SK-N-SH (cell line): Measurements from ENCODE around the gene THSD4. TPM values are rescaled to one million over a fixed set of nuclear protein-coding genes. Genes with fewer than 3 reads are reported as not detected.

Experiments
- CTCF ChIA-PET: fragments of 300-600, 350-600 bp; formaldehyde crosslinking; extraction: SDS; loops from one replicate; lab custom pipeline; 2021; lab: Yijun Ruan, JAX
- POLR2A ChIA-PET: fragments of 350-600 bp; sonication (Branson Sonifier 250); formaldehyde crosslinking; extraction: SDS; loops from one replicate; lab custom pipeline; 2020; ENCODE audit warnings: antibody characterized with exemption, inconsistent platforms; lab: Yijun Ruan, JAX
- DNase-seq: peaks from one replicate; pipeline ENCODE4 v3.0.0; 2012
- H2AFZ ChIP-seq: fragments of 200-600 bp; sonication (generic); 2 replicates; pipeline ENCODE4 v1.8.1; 2016; ENCODE audit warnings: antibody characterized with exemption, mild to moderate bottlenecking, low read depth
- H3F3A ChIP-seq: fragments of 200-600 bp; sonication (generic); replicated peaks from 2 replicates; pipeline ENCODE3; 2016; ENCODE audit warnings: antibody characterized with exemption, mild to moderate bottlenecking; ENCODE audit not compliant: insufficient read depth
- H3K27ac ChIP-seq, 2 experiments: fragments of 200-500 bp in 1 of 2; fragments of 200-600 bp in 1 of 2; sonication (Bioruptor generic) in 1 of 2; sonication (generic), shearing (Covaris generic) in 1 of 2; 2 replicates each; pipeline versions ENCODE4 v1.5.1 to v1.6.1; 2014 to 2016; ENCODE audit warnings: low read depth in 2 of 2, inconsistent platforms in 1 of 2, low read length in 1 of 2, mild to moderate bottlenecking in 1 of 2, mixed read lengths in 1 of 2
- H3K27me3 ChIP-seq: fragments of 200-600 bp; sonication (generic), shearing (Covaris generic); 2 replicates; pipeline ENCODE4 v1.6.1; 2016; ENCODE audit warnings: mixed run types; ENCODE audit not compliant: insufficient read depth
- H3K36me3 ChIP-seq, 2 experiments: fragments of 200-500 bp in 1 of 2; fragments of 200-600 bp in 1 of 2; sonication (Bioruptor generic) in 1 of 2; sonication (generic) in 1 of 2; replicated peaks in 1 of 2; 2 replicates each; pipeline versions ENCODE3 to v1.5.1; 2014 to 2016; ENCODE audit warnings: low read length in 1 of 2, mild to moderate bottlenecking in 1 of 2; ENCODE audit not compliant: insufficient read depth in 2 of 2, control insufficient read depth in 1 of 2
- H3K4me1 ChIP-seq, 2 experiments: fragments of 200-500 bp in 1 of 2; fragments of 200-600 bp in 1 of 2; sonication (Bioruptor generic) in 1 of 2; sonication (generic), shearing (Covaris generic) in 1 of 2; 2 replicates each; pipeline versions ENCODE4 v1.5.1 to v1.6.1; 2014 to 2016; ENCODE audit warnings: low read depth in 1 of 2, low read length in 1 of 2, mixed run types in 1 of 2; ENCODE audit not compliant: insufficient read depth in 2 of 2, control insufficient read depth in 1 of 2
- H3K4me2 ChIP-seq: fragments of 200-600 bp; sonication (generic), shearing (Covaris generic); 2 replicates; pipeline ENCODE4 v1.6.1; 2017; ENCODE audit warnings: mixed run types
- H3K4me3 ChIP-seq, 2 experiments: fragments of 200-500 bp in 1 of 2; fragments of 200-600 bp in 1 of 2; sonication (Bioruptor generic) in 1 of 2; sonication (generic), shearing (Covaris generic) in 1 of 2; 2 replicates each; pipeline versions ENCODE4 v1.5.1 to v1.8.1; 2014 to 2016; ENCODE audit warnings: low read depth in 2 of 2, inconsistent platforms in 1 of 2, low read length in 1 of 2, mild to moderate bottlenecking in 1 of 2, mixed read lengths in 1 of 2, moderate library complexity in 1 of 2
- H3K79me2 ChIP-seq: fragments of 200-600 bp; sonication (generic); 2 replicates; pipeline ENCODE4 v1.8.1; 2017; ENCODE audit warnings: mild to moderate bottlenecking; ENCODE audit not compliant: insufficient read depth
- H3K9ac ChIP-seq: fragments of 200-600 bp; sonication (generic); 2 replicates; pipeline ENCODE4 v1.6.1; 2017; ENCODE audit warnings: mixed run types
- H3K9me2 ChIP-seq: fragments of 200-600 bp; sonication (generic); 2 replicates; pipeline ENCODE4 v1.6.1; 2017; ENCODE audit warnings: mixed run types
- H3K9me3 ChIP-seq: fragments of 200-600 bp; sonication (generic); 2 replicates; pipeline ENCODE4 v1.6.1; 2017; ENCODE audit warnings: mixed run types, mild to moderate bottlenecking, moderate library complexity
- H4K20me1 ChIP-seq: fragments of 200-600 bp; sonication (generic); 2 replicates; pipeline ENCODE4 v1.6.1; 2017; ENCODE audit warnings: mild to moderate bottlenecking, mixed run types; ENCODE audit not compliant: insufficient read depth
- EP300 ChIP-seq, 2 experiments: IDR thresholded peaks; 2 replicates each; pipeline versions ENCODE4 v1.4.0 to v1.6.1; 2012; ENCODE audit warnings: borderline replicate concordance in 1 of 2, low read depth in 1 of 2, low read length in 1 of 2
- EZH2phosphoT487 ChIP-seq: fragments of 200-600 bp; sonication (generic); IDR thresholded peaks from 2 replicates; pipeline ENCODE4 v1.6.1; 2017; ENCODE audit warnings: low read depth, mixed run types, mild to moderate bottlenecking, antibody characterized with exemption, moderate library complexity, borderline replicate concordance
- FOXJ3 ChIP-seq: sonication (generic); formaldehyde crosslinking; IDR thresholded peaks from 2 replicates; pipeline ENCODE4 v1.5.1; 2020; ENCODE audit warnings: mild to moderate bottlenecking, missing genetic modification reagents
- FOXM1 ChIP-seq: IDR thresholded peaks from 2 replicates; pipeline ENCODE4 v1.4.0; 2012; ENCODE audit warnings: low read depth, mild to moderate bottlenecking
- GATA2 ChIP-seq: sonication (generic); formaldehyde crosslinking; IDR thresholded peaks from 2 replicates; pipeline ENCODE4 v1.5.0; 2020; ENCODE audit warnings: mild to moderate bottlenecking, missing genetic modification reagents
- MXI1 ChIP-seq: IDR thresholded peaks from 2 replicates; pipeline ENCODE4 v1.6.1; 2012; ENCODE audit warnings: mild to moderate bottlenecking, low read depth, low read length, improper control_type of control experiment
- NFIC ChIP-seq: IDR thresholded peaks from 2 replicates; pipeline ENCODE4 v1.4.0; 2012; ENCODE audit warnings: borderline replicate concordance
- NRF1 ChIP-seq: IDR thresholded peaks from 2 replicates; pipeline ENCODE4 v1.6.1; 2012; ENCODE audit warnings: low read depth, mild to moderate bottlenecking, low read length
- POLR2AphosphoS5 ChIP-seq: IDR thresholded peaks from 2 replicates; pipeline ENCODE4 v1.6.1; 2012; ENCODE audit warnings: low read depth, low read length
- SIN3A ChIP-seq: IDR thresholded peaks from 2 replicates; pipeline ENCODE4 v1.6.1; 2012; ENCODE audit warnings: low read depth, mild to moderate bottlenecking, low read length, moderate library complexity, borderline replicate concordance
- SMC3 ChIP-seq: IDR thresholded peaks from 2 replicates; pipeline ENCODE4 v1.6.1; 2012; ENCODE audit warnings: low read depth, low read length, improper control_type of control experiment
- TAF1 ChIP-seq: IDR thresholded peaks from 2 replicates; pipeline ENCODE4 v1.6.1; 2012; ENCODE audit warnings: low read depth, mild to moderate bottlenecking, low read length, moderate library complexity, borderline replicate concordance
- TCF12 ChIP-seq: IDR thresholded peaks from 2 replicates; pipeline ENCODE4 v1.4.0; 2012
- WGBS: methylation state at CpG from one replicate; pipeline ENCODE4 v1.1.6; 2017; ENCODE audit warnings: low lambda C conversion rate; 5-methylcytosine and 5-hydroxymethylcytosine counted together
- polyA plus RNA-seq, 3 experiments: library from polyadenylated mRNA; depleted of rRNA; stranded (reverse); fragments of >200 nt; gene quantifications; 2 replicates each; pipeline ENCODE4 v1.2.3, GENCODE V29; 2012
- TF ChIP-seq, protein P1 (sequence below): IDR thresholded peaks from 2 replicates; pipeline ENCODE4 v1.4.0; 2012; ENCODE audit warnings: low read depth, borderline replicate concordance
- TF ChIP-seq, protein P2 (sequence below): IDR thresholded peaks from 2 replicates; pipeline ENCODE4; 2012
- TF ChIP-seq, protein P3 (sequence below): fragments of 150-350 bp; IDR thresholded peaks from 2 replicates; pipeline ENCODE4 v1.6.1; 2017; ENCODE audit warnings: antibody characterized with exemption, low read length, low read depth, borderline replicate concordance

THSD4 gene
- polyA plus RNA-seq, 1 of the 3 experiments (the other 2 are of a cell fraction): 79.1 TPM

DNA sequence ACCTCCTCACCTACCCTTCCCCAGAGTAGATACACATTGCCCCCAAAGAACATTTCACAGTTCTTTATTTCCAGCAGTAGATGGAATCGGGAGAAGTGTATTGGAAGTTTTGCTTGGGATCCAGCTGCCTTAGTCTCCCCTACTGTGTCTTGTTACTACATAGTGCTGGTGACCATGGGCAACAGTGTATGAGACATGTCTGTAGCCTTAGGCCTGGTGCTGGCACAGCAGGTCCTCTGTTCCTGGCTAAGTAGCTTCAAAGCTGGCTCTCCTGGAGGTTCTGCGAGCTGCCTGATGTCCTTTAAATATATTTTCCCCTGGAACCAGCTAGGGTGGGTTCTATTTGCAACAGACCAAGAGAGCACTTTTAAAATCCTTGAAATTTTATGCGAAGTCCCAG is 174.7 kb downstream of the THSD4 start:
- CTCF ChIA-PET: interaction anchor here (0.6 kb wide), 1 partner anchor 48 kb away, joined by 3 read pairs; no protein-coding TSS in a partner anchor
- H3K27me3 ChIP-seq: no peaks in the 10 kb centered on the region
- TF ChIP-seq MXI1 (no peak), GATA2 (CRISPR knock-in tag) (no peak), FOXM1 (no peak), SMC3 (no peak), NFIC (no peak)
- TF ChIP-seq, protein P1, sequence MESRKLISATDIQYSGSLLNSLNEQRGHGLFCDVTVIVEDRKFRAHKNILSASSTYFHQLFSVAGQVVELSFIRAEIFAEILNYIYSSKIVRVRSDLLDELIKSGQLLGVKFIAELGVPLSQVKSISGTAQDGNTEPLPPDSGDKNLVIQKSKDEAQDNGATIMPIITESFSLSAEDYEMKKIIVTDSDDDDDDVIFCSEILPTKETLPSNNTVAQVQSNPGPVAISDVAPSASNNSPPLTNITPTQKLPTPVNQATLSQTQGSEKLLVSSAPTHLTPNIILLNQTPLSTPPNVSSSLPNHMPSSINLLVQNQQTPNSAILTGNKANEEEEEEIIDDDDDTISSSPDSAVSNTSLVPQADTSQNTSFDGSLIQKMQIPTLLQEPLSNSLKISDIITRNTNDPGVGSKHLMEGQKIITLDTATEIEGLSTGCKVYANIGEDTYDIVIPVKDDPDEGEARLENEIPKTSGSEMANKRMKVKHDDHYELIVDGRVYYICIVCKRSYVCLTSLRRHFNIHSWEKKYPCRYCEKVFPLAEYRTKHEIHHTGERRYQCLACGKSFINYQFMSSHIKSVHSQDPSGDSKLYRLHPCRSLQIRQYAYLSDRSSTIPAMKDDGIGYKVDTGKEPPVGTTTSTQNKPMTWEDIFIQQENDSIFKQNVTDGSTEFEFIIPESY: no peak
- TF ChIP-seq, all 33 proteins: peak for 0
- WGBS: 91% methylated on average over 3 of the region's 3 CpGs
- Histone ChIP-seq H3K79me2 (peaks cover 6% of the 10 kb centered on the region), H3K36me3 (peaks cover 0 to 7% of the 10 kb centered on the region in 2 experiments), H2AFZ (no peak overlapping the region), H3K4me3 (no peak overlapping the region), H3K4me2 (no peak overlapping the region), H3K9ac (no peak overlapping the region), H3F3A (peaks cover 15% of the 10 kb centered on the region), H3K4me1 (peaks cover 13 to 21% of the 10 kb centered on the region in 2 experiments), H4K20me1 (no peaks in the 10 kb centered on the region), H3K9me3 (no peaks in the 10 kb centered on the region), H3K9me2 (no peaks in the 10 kb centered on the region), H3K27ac (peak overlapping the region in 1 of 2 experiments; percentile 25; a peak in 1 of 4 replicates)
- DNase-seq: no peak
- POLR2A ChIA-PET: no interaction called here

DNA sequence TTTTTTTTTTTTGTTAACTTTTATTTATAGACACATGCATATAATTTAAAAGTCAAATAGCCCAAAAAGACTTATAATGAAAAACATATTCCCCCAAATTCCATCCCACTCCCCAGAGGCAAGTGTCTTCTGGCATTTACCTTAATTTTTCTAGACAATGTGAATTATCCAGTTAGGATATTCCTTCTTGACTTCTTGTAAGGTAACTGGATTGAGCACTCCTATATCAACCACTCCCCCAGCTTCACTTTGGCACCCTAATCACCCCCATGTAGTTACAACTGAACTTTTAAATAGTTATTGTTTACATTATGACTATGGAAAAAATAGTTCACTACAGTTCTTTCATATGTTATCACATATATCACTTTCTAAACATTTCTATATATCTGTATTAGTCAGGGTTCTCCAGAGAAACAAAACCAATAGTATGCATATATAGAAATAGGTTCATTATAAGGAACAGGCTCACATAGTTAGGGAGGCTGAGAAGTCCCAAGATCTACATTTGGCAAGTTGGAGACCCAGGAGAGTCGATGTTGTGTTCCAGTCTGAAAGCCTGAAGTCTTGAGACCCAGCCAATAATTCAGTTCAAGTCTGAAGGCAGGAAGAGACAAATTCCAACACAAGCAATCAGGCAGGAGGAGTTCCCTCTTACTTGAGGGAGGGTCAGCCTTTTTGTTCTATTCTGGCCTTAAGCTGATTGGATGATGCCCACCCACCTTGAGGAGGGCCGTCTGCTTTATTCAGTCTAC is 175.8 kb downstream of the THSD4 start:
- Histone ChIP-seq H3K36me3 (peaks cover 0 to 7% of the 10 kb centered on the region in 2 experiments), H3K27ac (no peak overlapping the region; a peak in 1 of 4 replicates), H3K9me2 (no peaks in the 10 kb centered on the region), H2AFZ (no peak overlapping the region), H3K4me1 (peaks cover 16 to 26% of the 10 kb centered on the region in 2 experiments), H3K9ac (no peak overlapping the region), H3F3A (peaks cover 23% of the 10 kb centered on the region), H3K4me3 (no peak overlapping the region), H4K20me1 (no peaks in the 10 kb centered on the region), H3K9me3 (no peaks in the 10 kb centered on the region), H3K27me3 (no peaks in the 10 kb centered on the region), H3K79me2 (peaks cover 6% of the 10 kb centered on the region), H3K4me2 (no peak overlapping the region)
- TF ChIP-seq TCF12: no peak
- TF ChIP-seq SIN3A: no peak
- TF ChIP-seq, protein P2, sequence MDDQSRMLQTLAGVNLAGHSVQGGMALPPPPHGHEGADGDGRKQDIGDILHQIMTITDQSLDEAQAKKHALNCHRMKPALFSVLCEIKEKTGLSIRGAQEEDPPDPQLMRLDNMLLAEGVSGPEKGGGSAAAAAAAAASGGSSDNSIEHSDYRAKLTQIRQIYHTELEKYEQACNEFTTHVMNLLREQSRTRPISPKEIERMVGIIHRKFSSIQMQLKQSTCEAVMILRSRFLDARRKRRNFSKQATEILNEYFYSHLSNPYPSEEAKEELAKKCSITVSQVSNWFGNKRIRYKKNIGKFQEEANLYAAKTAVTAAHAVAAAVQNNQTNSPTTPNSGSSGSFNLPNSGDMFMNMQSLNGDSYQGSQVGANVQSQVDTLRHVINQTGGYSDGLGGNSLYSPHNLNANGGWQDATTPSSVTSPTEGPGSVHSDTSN: no peak
- no peak for TF ChIP-seq EP300 (IDR thresholded peaks at IDR 0.05; ENCODE audit: borderline replicate concordance in 1 of 2, low read depth in 1 of 2, low read length in 1 of 2)
- TF ChIP-seq TAF1: no peak
- TF ChIP-seq POLR2AphosphoS5: no peak
- TF ChIP-seq NRF1: no peak
- TF ChIP-seq, protein P3, sequence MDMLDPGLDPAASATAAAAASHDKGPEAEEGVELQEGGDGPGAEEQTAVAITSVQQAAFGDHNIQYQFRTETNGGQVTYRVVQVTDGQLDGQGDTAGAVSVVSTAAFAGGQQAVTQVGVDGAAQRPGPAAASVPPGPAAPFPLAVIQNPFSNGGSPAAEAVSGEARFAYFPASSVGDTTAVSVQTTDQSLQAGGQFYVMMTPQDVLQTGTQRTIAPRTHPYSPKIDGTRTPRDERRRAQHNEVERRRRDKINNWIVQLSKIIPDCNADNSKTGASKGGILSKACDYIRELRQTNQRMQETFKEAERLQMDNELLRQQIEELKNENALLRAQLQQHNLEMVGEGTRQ: no peak
- TF ChIP-seq FOXJ3 (CRISPR knock-in tag): no peak
- TF ChIP-seq EZH2phosphoT487: no peak
- ChIA-PET POLR2A (no interaction called here), CTCF (no interaction called here)
- no peak for DNase-seq
- 91% methylated on average over 2 of the region's 2 CpGs for WGBS
